OCI-LY3 (cell line): ENCODE data around the gene ORAI3.

ENCODE experiments used
- CTCF ChIP-seq: fragments of 200-600, 300-600 bp; sonication (generic); IDR thresholded peaks from 2 replicates; pipeline ENCODE4 v1.5.1; 2014; ENCODE audit warnings: antibody characterized with exemption, low read length, low read depth
- EZH2phosphoT487 ChIP-seq: fragments of 200-600 bp; shearing (Covaris generic); IDR thresholded peaks from 2 replicates; pipeline ENCODE4 v1.6.1; 2018; ENCODE audit warnings: antibody characterized with exemption, mixed run types, low read depth

- TF ChIP-seq CTCF (no peak), EZH2phosphoT487 (no peak)
Observed at GRCh38 chr16:30987581-30988190, 38.8 kb downstream of the ORAI3 start.
